SU-DHL-6 (cell line): ENCODE data around the gene STAU1.
A peak's percentile ranks its signal among the peaks of the same experiment; 100 is the strongest.

Experiments
- H2AFZ ChIP-seq: fragments of 200-600 bp; sonication (generic); 2 replicates; pipeline ENCODE4 v1.6.1; 2014; ENCODE audit warnings: low read depth, mild to moderate bottlenecking, moderate library complexity, mixed read lengths, antibody characterized with exemption, low read length; ENCODE audit not compliant: severe bottlenecking
- H3F3A ChIP-seq: fragments of 200-600 bp; shearing (Covaris generic); 2 replicates; pipeline ENCODE4 v1.6.0; 2016; ENCODE audit warnings: antibody characterized with exemption, mild to moderate bottlenecking; ENCODE audit not compliant: insufficient read depth
- H3K27ac ChIP-seq: fragments of 200-600 bp; sonication (generic); 2 replicates; pipeline ENCODE4 v1.5.1; 2016; ENCODE audit warnings: low read depth, mild to moderate bottlenecking, low read length, moderate library complexity, mixed read lengths
- H3K27me3 ChIP-seq: fragments of 200-600 bp; sonication (generic), shearing (Covaris generic); 2 replicates; pipeline ENCODE4 v1.6.0; 2014; ENCODE audit warnings: mild to moderate bottlenecking, low read length
- H3K36me3 ChIP-seq: fragments of 200-600 bp; sonication (generic); 2 replicates; pipeline ENCODE4 v1.6.1; 2014; ENCODE audit warnings: mild to moderate bottlenecking, low read length, mixed read lengths
- H3K4me2 ChIP-seq: fragments of 300-600, 200-600 bp; shearing (Covaris generic), sonication (generic); 2 replicates; pipeline ENCODE4 v1.6.0; 2014; ENCODE audit warnings: low read length, low read depth, mild to moderate bottlenecking; ENCODE audit not compliant: poor library complexity, severe bottlenecking
- H3K4me3 ChIP-seq: fragments of 200-600 bp; sonication (generic); 2 replicates; pipeline ENCODE4 v1.5.1; 2014; ENCODE audit warnings: antibody characterized with exemption, low read length, mild to moderate bottlenecking, mixed read lengths; ENCODE audit not compliant: insufficient read depth, poor library complexity, severe bottlenecking
- H3K79me2 ChIP-seq: fragments of 200-600 bp; sonication (generic); 2 replicates; pipeline ENCODE4 v1.6.1; 2014; ENCODE audit warnings: mild to moderate bottlenecking, low read length, moderate library complexity; ENCODE audit not compliant: insufficient read depth
- H3K9ac ChIP-seq: fragments of 200-600 bp; sonication (generic); 2 replicates; pipeline ENCODE4 v1.7.0; 2014; ENCODE audit warnings: mild to moderate bottlenecking, low read length
- H3K9me2 ChIP-seq: fragments of 200-600 bp; sonication (generic); replicated peaks from 2 replicates; pipeline ENCODE4 v1.6.1; 2014; ENCODE audit warnings: low read length; ENCODE audit not compliant: insufficient read depth
- H3K9me3 ChIP-seq: fragments of 200-600 bp; sonication (generic); 2 replicates; pipeline ENCODE4 v1.6.1; 2014; ENCODE audit warnings: low read length, mixed read lengths; ENCODE audit not compliant: insufficient read depth
- H4K20me1 ChIP-seq: fragments of 200-600 bp; sonication (generic); 2 replicates; pipeline ENCODE4 v1.6.1; 2014; ENCODE audit warnings: low read depth, mild to moderate bottlenecking, antibody characterized with exemption, low read length, moderate library complexity, mixed read lengths
- CTCF ChIP-seq: fragments of 200-600 bp; sonication (generic); IDR thresholded peaks from one replicate; pipeline ENCODE4 v1.5.1; 2017; ENCODE audit warnings: antibody characterized with exemption, mild to moderate bottlenecking, low read length, moderate library complexity; ENCODE audit not compliant: insufficient read depth, poor library complexity, severe bottlenecking
- EZH2phosphoT487 ChIP-seq: fragments of 200-600 bp; sonication (generic), shearing (Covaris generic); conservative IDR thresholded peaks from 2 replicates; pipeline ENCODE4 v1.6.1; 2018; ENCODE audit warnings: mild to moderate bottlenecking, antibody characterized with exemption, low read length, moderate library complexity, mixed read lengths

Gene STAU1

GRCh38 chr20:49228676-49229075, 40.5 kb upstream of the STAU1 start:
- no peak overlapping the region for H2AFZ ChIP-seq
- peaks cover 8% of the 10 kb centered on the region; the same call in 1 of the 2 replicates for H3K36me3 ChIP-seq
- no peaks in the 10 kb centered on the region for H3K9me2 ChIP-seq
- no peak for TF ChIP-seq EZH2phosphoT487
- no peak for TF ChIP-seq CTCF
- H3F3A ChIP-seq, result no peaks in the 10 kb centered on the region
- H3K9me3 ChIP-seq, result no peaks in the 10 kb centered on the region
- H3K4me2 ChIP-seq, result no peak overlapping the region
- no peaks in the 10 kb centered on the region for H3K27me3 ChIP-seq
- no peak overlapping the region for H3K27ac ChIP-seq
- no peaks in the 10 kb centered on the region for H4K20me1 ChIP-seq
- H3K4me3 ChIP-seq, result no peak overlapping the region
- H3K9ac ChIP-seq, result no peak overlapping the region
- no peaks in the 10 kb centered on the region for H3K79me2 ChIP-seq

GRCh38 chr20:49225896-49226295, 37.8 kb upstream of the STAU1 start:
- H3K27me3 ChIP-seq, result no peaks in the 10 kb centered on the region
- H3K9ac ChIP-seq, result no peak overlapping the region
- TF ChIP-seq CTCF (no peak), EZH2phosphoT487 (no peak)
- H3K9me2 ChIP-seq, result no peaks in the 10 kb centered on the region
- H3K9me3 ChIP-seq, result no peaks in the 10 kb centered on the region
- H3K27ac ChIP-seq, result no peak overlapping the region
- no peaks in the 10 kb centered on the region for H4K20me1 ChIP-seq
- no peak overlapping the region for H2AFZ ChIP-seq
- peaks cover 6% of the 10 kb centered on the region for H3K79me2 ChIP-seq
- no peak overlapping the region for H3K4me2 ChIP-seq
- H3K4me3 ChIP-seq, result no peak overlapping the region
- peaks cover 8% of the 10 kb centered on the region; the same call in 1 of the 2 replicates for H3K36me3 ChIP-seq
- H3F3A ChIP-seq, result no peaks in the 10 kb centered on the region

- H3K4me3 ChIP-seq, result peak overlapping the region; percentile 76
- TF ChIP-seq EZH2phosphoT487, result no peak
- TF ChIP-seq CTCF, result no peak
- H3K9me3 ChIP-seq, result no peaks in the 10 kb centered on the region
- H3K79me2 ChIP-seq, result peaks cover 22% of the 10 kb centered on the region
- H3K36me3 ChIP-seq, result peaks cover 6% of the 10 kb centered on the region; the same call in 1 of the 2 replicates
- peak overlapping the region; percentile 47 for H3K27ac ChIP-seq
- no peaks in the 10 kb centered on the region for H3K27me3 ChIP-seq
- peak overlapping the region; percentile 61 for H2AFZ ChIP-seq
- no peaks in the 10 kb centered on the region for H3F3A ChIP-seq
- H4K20me1 ChIP-seq, result no peaks in the 10 kb centered on the region
- H3K9ac ChIP-seq, result peak overlapping the region; percentile 81
- no peaks in the 10 kb centered on the region for H3K9me2 ChIP-seq
- H3K4me2 ChIP-seq, result peak overlapping the region; percentile 77
These were observed 32.0 kb upstream of the STAU1 start for GRCh38 chr20:49219924-49220831.
